Measurements from ENCODE around the gene KRTAP5-5. TPM values are rescaled to one million over a fixed set of nuclear protein-coding genes. Genes with fewer than 3 reads are reported as not detected.

Gene KRTAP5-5
- total and polyA plus RNA-seq, 10 of the 15 experiments (the other 5 are each of a cell fraction or from before 2014, with no cell fraction given), result not detected

GRCh38 chr11:1631066-1631568 is 1.5 kb downstream of the KRTAP5-5 start:
- CTCF ChIA-PET, result interaction anchor here (0.7 to 2.7 kb wide), 4 partner anchors 9 to 63 kb away, joined by 3 to 12 read pairs (median 3); no protein-coding TSS in a partner anchor
- Histone ChIP-seq H3K4me2 (ENCODE audit: control insufficient read depth, insufficient read depth) (no peak overlapping the region), H3K9me3 (replicated peaks; ENCODE audit: control insufficient read depth, insufficient read depth, low read length) (no peaks in the 10 kb centered on the region), H3K9ac (ENCODE audit: control insufficient read depth, insufficient read depth, low read length) (no peak overlapping the region), H3K4me1 (ENCODE audit: control insufficient read depth, insufficient read depth, low read length) (no peaks in the 10 kb centered on the region), H3K27me3 (replicated peaks in 1 of 2; ENCODE audit: control insufficient read depth in 2 of 2, insufficient read depth in 2 of 2, low read length in 1 of 2) (peaks cover 0 to 3% of the 10 kb centered on the region in 2 experiments; a peak in 3 of 4 replicates), H2AFZ (ENCODE audit: control insufficient read depth, low read depth, low read length) (no peak overlapping the region), H4K20me1 (ENCODE audit: control insufficient read depth, insufficient read depth) (no peaks in the 10 kb centered on the region), H3K27ac (ENCODE audit: control insufficient read depth, insufficient read depth) (no peak overlapping the region), H3K79me2 (ENCODE audit: control insufficient read depth, insufficient read depth, low read length) (no peaks in the 10 kb centered on the region), H3K36me3 (ENCODE audit: control insufficient read depth in 2 of 2, insufficient read depth in 2 of 2, low read length in 1 of 2) (no peaks in the 10 kb centered on the region), H3K4me3 (no peak overlapping the region)
- FAIRE-seq (no peak), DNase-seq (ENCODE audit: low read depth, low spot score) (no peak), ATAC-seq (no peak)
- POLR2A ChIA-PET, result no interaction called here
- 36% methylated on average over 11 of the region's 13 CpGs for WGBS (ENCODE audit: insufficient coverage, insufficient replicate concordance, low lambda C conversion rate, missing lambda C conversion rate)
- TF ChIP-seq KAT2A (conservative IDR thresholded peaks at IDR 0.05; ENCODE audit: control insufficient read depth, low read depth, low read length), result no peak
- no peak for TF ChIP-seq E2F8 (IDR thresholded peaks at IDR 0.05; ENCODE audit: low read depth, partially characterized antibody)
- no peak for TF ChIP-seq HDAC6 (IDR thresholded peaks at IDR 0.05; ENCODE audit: unreplicated experiment)
- TF ChIP-seq SMAD5 (IDR thresholded peaks at IDR 0.05; ENCODE audit: low read depth), result no peak
- TF ChIP-seq SREBF2 (IDR thresholded peaks at IDR 0.05; ENCODE audit: low read length), result no peak
- no peak for TF ChIP-seq CTCF (IDR thresholded peaks at IDR 0.05 in 2 of 3, conservative IDR thresholded peaks at IDR 0.05 in 1 of 3; ENCODE audit: control insufficient read depth in 2 of 3, extremely low read depth in 1 of 3, insufficient read depth in 1 of 3, low read depth in 3 of 3, low read length in 3 of 3)
- no peak for TF ChIP-seq POLR2AphosphoS2 (IDR thresholded peaks at IDR 0.05; ENCODE audit: low read depth, low read length)
- no peak for TF ChIP-seq RB1 (IDR thresholded peaks at IDR 0.05; ENCODE audit: borderline replicate concordance)
- no peak for TF ChIP-seq TCF12 (IDR thresholded peaks at IDR 0.05; ENCODE audit: low read depth, low read length)
- TF ChIP-seq CBX5 (IDR thresholded peaks at IDR 0.05; ENCODE audit: low read depth), result no peak
- TF ChIP-seq E4F1 (IDR thresholded peaks at IDR 0.05; ENCODE audit: borderline replicate concordance, partially characterized antibody), result no peak
- TF ChIP-seq MAX (IDR thresholded peaks at IDR 0.05; ENCODE audit: low read depth, low read length), result no peak
- no peak for TF ChIP-seq HDAC2 (IDR thresholded peaks at IDR 0.05)
- in situ Hi-C loops (cut with MboI), result no loop called here
- BruUV-seq (replicated peaks), result no TSS peak
- SMC1A ChIA-PET (ENCODE audit: uncharacterized antibody, unreplicated experiment), result interaction anchor here (1.7 kb wide), 1 partner anchor 36 kb away, joined by 3 read pairs; no protein-coding TSS in a partner anchor
- intact Hi-C loops (cut with micrococcal nuclease; ENCODE audit: unreplicated experiment), result no loop called here
- RAD21 ChIA-PET (ENCODE audit: unreplicated experiment), result no interaction called here
